D341Med (cell line): ENCODE results near the gene FAM186B.

ENCODE experiments used
- DNase-seq: peaks from one replicate; pipeline ENCODE4 v3.0.0; 2012; ENCODE audit warnings: low spot score

FAM186B gene

GRCh38 chr12:49567611-49568441 lies 37.6 kb downstream of the FAM186B start, which contains the start of gene MCRS1:
Gene MCRS1, minus strand, starts transcription at chr12:49568142. Its CDS starts 1,411 bp downstream, at chr12:49566731.
- peak; percentile 94 for DNase-seq

DNA sequence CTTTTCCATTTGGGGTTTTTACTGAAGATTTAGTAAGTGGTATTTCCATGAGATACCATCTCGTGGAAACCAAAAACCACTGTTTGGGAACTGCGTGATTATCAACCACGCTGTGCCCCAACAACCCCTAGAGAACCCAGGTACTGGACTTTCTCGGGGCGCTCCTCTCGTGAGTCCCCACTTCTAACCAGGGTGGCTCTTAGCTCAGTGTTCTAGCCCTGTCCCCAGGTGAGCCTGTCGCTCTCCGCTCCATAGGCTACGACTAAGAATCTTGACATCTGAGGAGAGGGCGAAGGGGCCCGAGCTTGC lies 38.2 kb downstream of the FAM186B start:
- no peak for DNase-seq

DNA sequence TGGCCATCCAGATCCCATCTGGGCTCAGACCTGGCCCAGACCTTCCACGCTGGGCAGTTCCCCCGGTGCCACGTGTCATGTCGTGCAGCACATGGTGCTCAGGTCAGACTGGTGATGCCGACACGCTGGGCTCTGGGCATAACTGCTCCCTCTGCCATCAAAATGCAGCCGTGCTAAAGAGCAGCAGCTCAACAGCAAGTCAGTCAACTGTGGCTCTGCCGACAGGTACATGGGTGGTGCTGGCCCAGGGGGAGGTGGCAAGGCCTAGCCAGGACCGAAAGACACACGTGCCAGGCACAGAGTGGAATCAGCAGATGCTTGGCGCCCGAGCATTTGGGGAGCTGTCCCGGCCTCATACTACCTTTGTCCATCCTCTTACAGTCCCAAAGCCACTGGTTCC lies 39.1 kb downstream of the FAM186B start:
- no peak for DNase-seq

DNA sequence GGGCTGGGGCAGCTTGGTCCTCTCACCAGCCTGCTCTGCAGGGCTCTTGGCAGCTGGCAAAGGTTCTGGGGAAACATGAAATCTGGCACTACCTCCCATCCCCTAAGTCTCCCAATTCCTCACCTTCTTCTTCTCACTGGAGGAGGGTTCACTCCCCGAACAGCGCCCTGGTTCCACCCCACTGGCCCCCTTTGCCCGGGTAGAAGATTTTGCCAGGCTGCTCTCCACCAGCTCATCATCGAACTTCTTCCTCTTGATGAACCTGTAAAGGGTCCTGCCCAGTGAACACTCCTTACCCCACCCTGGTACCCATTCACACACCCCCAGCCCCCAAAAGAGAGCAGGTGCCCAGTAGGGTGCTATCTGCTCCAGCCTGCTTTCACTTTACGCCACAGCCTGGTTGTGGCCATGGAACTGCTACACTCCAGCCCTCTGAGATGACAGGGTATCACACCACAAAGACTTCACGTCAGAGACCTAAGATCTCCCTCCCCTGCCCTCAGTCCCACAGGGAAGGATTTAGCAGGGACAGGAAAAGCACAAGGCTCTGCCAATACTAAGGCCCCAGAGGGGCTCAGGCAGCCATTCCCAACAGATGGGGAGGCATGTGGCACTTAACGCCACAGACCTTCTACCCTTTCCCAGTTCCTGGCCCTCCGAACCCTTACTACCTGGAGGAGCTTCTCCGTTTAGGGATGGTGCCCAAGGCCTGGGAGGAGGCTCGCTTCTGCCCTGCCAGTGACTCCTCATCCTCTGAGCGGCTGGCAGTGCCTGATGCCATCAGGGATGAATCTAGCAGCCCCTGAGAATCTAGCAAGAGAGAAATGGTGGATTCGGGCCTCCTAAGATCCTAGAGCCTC lies 39.8 kb downstream of the FAM186B start:
- DNase-seq = peak; percentile 74

DNA sequence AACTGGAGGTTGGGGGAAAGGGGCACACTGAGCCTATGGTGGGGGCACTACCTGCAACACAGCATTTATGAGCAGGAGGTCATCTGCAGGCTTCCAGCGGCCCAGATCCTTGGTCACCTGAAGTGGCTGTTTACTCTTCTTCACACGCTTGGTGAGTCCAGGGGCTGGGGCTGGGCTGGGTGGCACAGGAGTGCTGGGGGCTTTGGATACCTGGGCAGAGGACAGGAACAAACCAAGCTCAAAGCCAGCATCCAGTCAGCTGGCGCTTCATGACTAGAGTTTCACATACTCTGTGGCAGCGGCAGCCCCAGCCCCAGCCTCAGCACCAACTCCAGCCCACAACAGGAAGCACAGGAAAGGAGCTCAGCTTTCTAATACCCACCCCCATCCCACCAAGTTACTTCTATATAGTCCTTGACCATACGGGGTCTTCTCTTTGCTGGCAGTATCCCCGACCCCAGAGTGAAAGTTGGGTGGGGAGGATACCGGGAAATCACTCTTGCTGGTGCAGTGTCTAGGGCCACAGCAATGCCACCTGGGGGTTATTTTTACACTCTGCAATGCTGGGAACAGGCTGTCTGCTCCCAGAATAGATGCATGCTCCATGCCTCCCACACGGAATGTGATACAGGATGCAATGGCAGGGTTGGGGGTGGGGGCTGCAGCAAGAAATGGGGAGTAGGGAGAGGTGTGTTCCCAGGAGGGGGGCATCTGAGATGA lies 40.6 kb downstream of the FAM186B start:
- no peak for DNase-seq

- DNase-seq = no peak
These were observed 41.3 kb downstream of the FAM186B start for GRCh38 chr12:49563951-49564685.

DNA sequence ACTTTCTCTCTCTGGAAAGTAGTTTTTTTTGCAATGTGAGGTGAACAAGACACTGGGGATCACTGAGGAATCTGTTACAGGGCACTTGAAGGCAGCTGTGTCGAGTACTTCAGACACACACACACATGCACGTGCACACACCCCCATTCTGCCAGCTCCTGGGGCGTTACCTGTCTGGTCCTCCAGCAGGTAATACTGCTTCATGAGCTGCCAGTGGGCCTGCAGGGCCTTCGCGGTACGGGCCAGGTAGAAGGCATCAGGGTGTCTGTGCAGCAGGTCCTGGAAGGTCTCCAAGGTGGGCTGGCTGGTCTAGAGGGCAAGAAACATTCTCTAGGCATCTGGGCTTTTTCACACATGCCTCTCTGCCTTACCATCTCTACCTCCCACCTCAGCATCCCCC lies 42.6 kb downstream of the FAM186B start:
- no peak for DNase-seq

DNA sequence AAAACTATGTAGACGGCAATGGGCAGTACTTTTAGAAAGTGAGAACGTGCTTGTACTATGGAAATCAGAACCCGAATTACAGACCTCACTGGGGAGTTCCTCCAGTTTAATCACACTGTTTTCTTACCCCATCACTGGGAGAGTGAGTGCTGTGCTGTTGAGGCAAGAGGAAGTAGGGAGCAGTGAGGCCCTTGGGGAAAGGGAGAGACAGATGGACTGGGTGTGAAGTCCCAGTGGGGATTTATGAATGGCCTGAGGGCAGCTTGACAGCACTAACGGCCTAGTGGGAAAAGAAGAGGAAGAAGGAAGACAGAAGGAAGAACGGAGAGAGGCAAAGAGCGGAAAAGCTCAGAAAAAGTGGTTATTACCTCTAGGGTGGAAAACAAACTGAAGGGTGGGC lies 43.2 kb downstream of the FAM186B start:
- peak; percentile 71 for DNase-seq

GRCh38 chr12:49560695-49561094 lies 44.7 kb downstream of the FAM186B start:
- DNase-seq = no peak

- no peak for DNase-seq
These were observed 46.3 kb downstream of the FAM186B start for GRCh38 chr12:49559011-49559675.

DNA sequence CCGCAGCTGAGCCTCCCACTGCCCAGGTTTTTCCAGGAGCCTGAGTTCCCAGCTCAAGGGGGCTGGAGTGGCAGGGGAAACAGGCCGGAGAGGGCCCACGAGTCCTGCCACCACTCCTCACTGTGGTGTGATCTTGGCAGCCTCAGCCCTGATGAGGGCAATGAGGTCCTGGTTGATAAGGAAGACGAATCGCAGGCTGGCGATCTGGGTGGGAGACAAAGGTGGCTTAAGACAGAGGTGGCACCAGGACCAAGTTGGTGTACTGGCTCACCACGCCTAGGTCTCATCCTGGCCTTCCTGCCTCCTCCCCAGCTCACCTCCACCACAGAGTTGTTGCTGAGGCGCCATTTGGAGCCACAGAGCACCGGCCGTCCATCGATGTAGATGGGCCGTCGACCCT lies 46.9 kb downstream of the FAM186B start:
- DNase-seq = no peak

DNA sequence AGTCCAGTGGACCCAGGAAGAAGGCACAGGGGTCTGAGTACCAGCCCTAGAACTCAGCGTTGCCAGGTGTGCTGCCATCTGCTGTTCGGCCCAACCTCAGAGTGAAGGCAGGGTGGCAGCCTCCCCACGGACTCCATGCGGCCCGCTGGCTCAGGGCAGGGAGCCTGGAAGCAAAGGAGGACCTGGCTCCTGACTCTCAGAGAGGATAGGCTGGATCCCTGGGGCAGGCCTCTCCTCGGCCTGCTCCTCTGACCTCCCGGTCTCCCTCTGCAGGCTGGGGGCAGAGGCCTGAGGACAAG lies 47.6 kb downstream of the FAM186B start:
- peak; percentile 70 for DNase-seq

DNA sequence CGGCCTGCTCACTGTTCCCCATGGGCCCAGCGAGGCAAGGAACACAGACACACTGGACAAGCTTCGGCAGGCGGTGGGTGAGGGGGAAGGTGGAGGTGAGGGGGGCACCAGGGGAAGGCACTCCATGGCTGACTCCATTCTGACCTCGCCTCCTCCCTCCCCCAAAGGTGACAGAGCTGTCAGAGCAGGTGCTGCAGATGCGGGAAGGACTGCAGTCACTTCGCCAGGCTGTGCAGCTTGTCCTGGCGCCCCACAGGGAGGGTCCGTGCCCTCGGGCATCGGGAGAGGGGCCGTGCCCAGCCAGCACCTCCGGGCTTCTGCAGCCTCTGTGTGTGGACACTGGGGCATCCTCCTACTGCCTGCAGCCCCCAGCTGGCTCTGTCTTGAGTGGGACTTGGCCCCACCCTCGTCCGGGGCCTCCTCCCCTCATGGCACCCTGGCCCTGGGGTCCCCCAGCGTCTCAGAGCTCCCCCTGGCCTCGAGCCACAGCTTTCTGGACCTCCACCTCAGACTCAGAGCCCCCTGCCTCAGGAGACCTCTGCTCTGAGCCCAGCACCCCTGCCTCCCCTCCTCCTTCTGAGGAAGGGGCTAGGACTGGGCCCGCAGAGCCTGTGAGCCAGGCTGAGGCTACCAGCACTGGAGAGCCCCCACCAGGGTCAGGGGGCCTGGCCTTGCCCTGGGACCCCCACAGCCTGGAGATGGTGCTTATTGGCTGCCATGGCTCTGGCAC lies 48.1 kb downstream of the FAM186B start:
- no peak for DNase-seq

- DNase-seq = no peak
These were observed 48.9 kb downstream of the FAM186B start for GRCh38 chr12:49556391-49557186.

DNA sequence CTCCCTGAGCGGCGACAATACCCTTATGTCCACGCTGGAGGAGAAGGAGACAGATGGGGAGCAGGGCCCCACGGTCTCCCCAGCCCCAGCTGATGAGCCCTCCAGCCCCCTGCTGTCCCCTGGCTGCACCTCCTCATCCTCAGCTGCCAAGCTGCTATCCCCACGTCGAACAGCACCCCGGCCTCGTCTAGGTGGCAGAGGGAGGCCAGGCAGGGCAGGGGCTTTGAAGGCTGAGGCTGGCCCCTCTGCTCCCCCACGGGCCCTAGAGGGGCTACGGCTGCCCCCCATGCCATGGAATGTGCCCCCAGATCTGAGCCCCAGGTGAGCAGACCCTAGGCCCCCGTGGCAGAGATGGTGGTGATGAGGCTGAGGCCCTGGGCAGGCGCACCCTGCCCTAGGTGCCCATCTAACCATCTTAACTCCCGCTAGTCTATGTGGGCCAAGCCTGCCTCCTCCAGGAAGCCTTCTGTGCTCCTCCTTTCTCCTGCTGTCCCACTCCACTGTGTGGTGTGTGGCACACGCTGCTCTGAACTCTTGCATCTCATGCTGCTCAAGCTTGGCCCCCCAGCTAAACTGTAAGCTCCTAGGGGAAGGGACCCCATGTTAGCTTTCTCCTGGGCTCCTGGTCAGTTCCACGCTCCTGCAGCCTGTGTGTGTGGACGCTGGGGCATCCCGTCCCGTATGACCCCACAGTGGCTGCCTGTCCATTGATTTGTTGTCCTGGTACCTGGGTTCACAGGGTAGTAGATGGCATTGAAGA lies 49.6 kb downstream of the FAM186B start:
- DNase-seq = no peak

GRCh38 chr12:49554266-49554665 lies 51.2 kb downstream of the FAM186B start:
- DNase-seq = no peak

- peak; percentile 78 for DNase-seq
These were observed 51.8 kb downstream of the FAM186B start for GRCh38 chr12:49553512-49554088.

DNA sequence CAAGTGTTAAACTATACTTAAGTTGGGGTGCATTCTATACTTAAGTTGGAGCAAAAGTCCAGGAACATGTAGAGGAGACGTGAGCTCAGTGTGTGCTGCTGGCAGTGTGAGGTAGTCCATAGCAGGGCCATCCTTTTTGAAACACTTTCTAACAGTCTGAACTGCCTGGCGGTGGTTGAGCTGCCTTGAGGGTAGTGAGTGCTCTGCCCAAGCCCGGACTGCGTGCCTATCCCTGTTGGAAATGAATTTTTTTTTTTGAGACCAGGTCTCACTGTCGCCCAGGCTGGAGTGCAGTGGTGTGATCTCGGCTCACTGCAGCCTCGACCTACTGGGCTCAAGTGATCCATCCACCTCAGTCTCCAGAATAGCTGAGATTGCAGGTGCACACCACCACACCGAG lies 52.5 kb downstream of the FAM186B start:
- no peak for DNase-seq

GRCh38 chr12:49552425-49552824 lies 53.0 kb downstream of the FAM186B start:
- no peak for DNase-seq
